Measurements from ENCODE around the gene EEF1A1. TPM values are rescaled to one million over a fixed set of nuclear protein-coding genes. Genes with fewer than 3 reads are reported as not detected.

Gene EEF1A1
- total RNA-seq, 1 experiment from 2014 or later, result 9,713 TPM

- Histone ChIP-seq H3K36me3 (ENCODE audit: insufficient read depth, low read length, poor library complexity, severe bottlenecking) (peaks cover 52% of the 10 kb centered on the region), H3K27me3 (replicated peaks; ENCODE audit: insufficient read depth, low read depth, low read length, poor library complexity) (no peaks in the 10 kb centered on the region), H3K27ac (ENCODE audit: low read depth, low read length, poor library complexity, severe bottlenecking) (no peak overlapping the region), H3K4me3 (ENCODE audit: low read depth, low read length, poor library complexity, severe bottlenecking) (no peak overlapping the region), H3K4me1 (ENCODE audit: insufficient read depth, low read length, poor library complexity, severe bottlenecking) (no peaks in the 10 kb centered on the region), H3K9me3 (ENCODE audit: low read depth, low read length, poor library complexity, severe bottlenecking) (no peaks in the 10 kb centered on the region)
- ChIA-PET POLR2A (ENCODE audit: low non-redundant PET) (no interaction called here), CTCF (no interaction called here)
- TF ChIP-seq EZH2 (IDR thresholded peaks at IDR 0.05; ENCODE audit: borderline replicate concordance, low read depth, low read length, poor library complexity, severe bottlenecking), result no peak
- intact Hi-C loops (cut with micrococcal nuclease; ENCODE audit: unreplicated experiment), result no loop called here
- no peak for DNase-seq (ENCODE audit: low spot score)
- no TSS peak for BruUV-seq (replicated peaks)
Observed at GRCh38 chr6:73481969-73482368, 38.9 kb downstream of the EEF1A1 start.

- CTCF ChIA-PET, result no interaction called here
- Histone ChIP-seq H3K4me3 (ENCODE audit: low read depth, low read length, poor library complexity, severe bottlenecking) (no peak overlapping the region), H3K27ac (ENCODE audit: low read depth, low read length, poor library complexity, severe bottlenecking) (no peak overlapping the region), H3K4me1 (ENCODE audit: insufficient read depth, low read length, poor library complexity, severe bottlenecking) (no peaks in the 10 kb centered on the region), H3K36me3 (ENCODE audit: insufficient read depth, low read length, poor library complexity, severe bottlenecking) (peaks cover 49% of the 10 kb centered on the region), H3K9me3 (ENCODE audit: low read depth, low read length, poor library complexity, severe bottlenecking) (no peaks in the 10 kb centered on the region), H3K27me3 (replicated peaks; ENCODE audit: insufficient read depth, low read depth, low read length, poor library complexity) (no peaks in the 10 kb centered on the region)
- DNase-seq (ENCODE audit: low spot score), result no peak
- intact Hi-C loops (cut with micrococcal nuclease; ENCODE audit: unreplicated experiment), result no loop called here
- TF ChIP-seq CTCF (conservative IDR thresholded peaks at IDR 0.05; ENCODE audit: low read depth, low read length), result no peak
- no peak for TF ChIP-seq EZH2 (IDR thresholded peaks at IDR 0.05; ENCODE audit: borderline replicate concordance, low read depth, low read length, poor library complexity, severe bottlenecking)
- BruUV-seq (replicated peaks), result no TSS peak
- POLR2A ChIA-PET (ENCODE audit: low non-redundant PET), result interaction anchor here (0.6 kb wide), 1 partner anchor 1073 kb away, joined by 3 read pairs; no protein-coding TSS in a partner anchor
Observed at GRCh38 chr6:73477407-73477806, 43.4 kb downstream of the EEF1A1 start.

- no TSS peak for BruUV-seq (replicated peaks)
- no peak for DNase-seq (ENCODE audit: low spot score)
- ChIA-PET POLR2A (ENCODE audit: low non-redundant PET) (no interaction called here), CTCF (no interaction called here)
- no peaks in the 10 kb centered on the region for H3K4me1 ChIP-seq (ENCODE audit: insufficient read depth, low read length, poor library complexity, severe bottlenecking)
- H3K9me3 ChIP-seq (ENCODE audit: low read depth, low read length, poor library complexity, severe bottlenecking), result no peaks in the 10 kb centered on the region
- peaks cover 46% of the 10 kb centered on the region for H3K36me3 ChIP-seq (ENCODE audit: insufficient read depth, low read length, poor library complexity, severe bottlenecking)
- H3K4me3 ChIP-seq (ENCODE audit: low read depth, low read length, poor library complexity, severe bottlenecking), result no peak overlapping the region
- no peak overlapping the region for H3K27ac ChIP-seq (ENCODE audit: low read depth, low read length, poor library complexity, severe bottlenecking)
- TF ChIP-seq EZH2 (IDR thresholded peaks at IDR 0.05; ENCODE audit: borderline replicate concordance, low read depth, low read length, poor library complexity, severe bottlenecking) (no peak), CTCF (conservative IDR thresholded peaks at IDR 0.05; ENCODE audit: low read depth, low read length) (no peak)
- no peaks in the 10 kb centered on the region for H3K27me3 ChIP-seq (replicated peaks; ENCODE audit: insufficient read depth, low read depth, low read length, poor library complexity)
- intact Hi-C loops (cut with micrococcal nuclease; ENCODE audit: unreplicated experiment), result no loop called here
Observed at GRCh38 chr6:73476723-73477122, 44.1 kb downstream of the EEF1A1 start.

- H3K27ac ChIP-seq (ENCODE audit: low read depth, low read length, poor library complexity, severe bottlenecking), result no peak overlapping the region
Observed at GRCh38 chr6:73471686-73472290, 49.0 kb downstream of the EEF1A1 start.

More at GRCh38 chr6:73471686-73472290, 49.0 kb downstream of the EEF1A1 start:
- DNase-seq (ENCODE audit: low spot score), result no peak
- BruUV-seq (replicated peaks), result no TSS peak
- CTCF ChIA-PET, result no interaction called here
- POLR2A ChIA-PET (ENCODE audit: low non-redundant PET), result no interaction called here
- Histone ChIP-seq H3K36me3 (ENCODE audit: insufficient read depth, low read length, poor library complexity, severe bottlenecking) (peaks cover 39% of the 10 kb centered on the region), H3K4me1 (ENCODE audit: insufficient read depth, low read length, poor library complexity, severe bottlenecking) (no peaks in the 10 kb centered on the region), H3K9me3 (ENCODE audit: low read depth, low read length, poor library complexity, severe bottlenecking) (no peaks in the 10 kb centered on the region), H3K27me3 (replicated peaks; ENCODE audit: insufficient read depth, low read depth, low read length, poor library complexity) (no peaks in the 10 kb centered on the region), H3K4me3 (ENCODE audit: low read depth, low read length, poor library complexity, severe bottlenecking) (no peak overlapping the region)
- TF ChIP-seq EZH2 (IDR thresholded peaks at IDR 0.05; ENCODE audit: borderline replicate concordance, low read depth, low read length, poor library complexity, severe bottlenecking), result no peak
- TF ChIP-seq CTCF (conservative IDR thresholded peaks at IDR 0.05; ENCODE audit: low read depth, low read length), result no peak
- intact Hi-C loops (cut with micrococcal nuclease; ENCODE audit: unreplicated experiment), result no loop called here
